HT1080 (cell line): ENCODE data around the gene UACA. TPM values are rescaled to one million over a fixed set of nuclear protein-coding genes. Genes with fewer than 3 reads are reported as not detected.

Experiments
- DNase-seq: peaks from one replicate; pipeline ENCODE4 v3.0.0-alpha.2; 2015; ENCODE audit warnings: low read depth
- total RNA-seq: library from RNA; depleted of rRNA; stranded (reverse); fragments of >200 nt; shearing (Covaris generic); gene quantifications from 2 replicates; pipeline ENCODE4 v1.2.3, GENCODE V29; 2014

The UACA gene
- total RNA-seq, 1 experiment from 2014 or later, result 56.1 TPM

DNA sequence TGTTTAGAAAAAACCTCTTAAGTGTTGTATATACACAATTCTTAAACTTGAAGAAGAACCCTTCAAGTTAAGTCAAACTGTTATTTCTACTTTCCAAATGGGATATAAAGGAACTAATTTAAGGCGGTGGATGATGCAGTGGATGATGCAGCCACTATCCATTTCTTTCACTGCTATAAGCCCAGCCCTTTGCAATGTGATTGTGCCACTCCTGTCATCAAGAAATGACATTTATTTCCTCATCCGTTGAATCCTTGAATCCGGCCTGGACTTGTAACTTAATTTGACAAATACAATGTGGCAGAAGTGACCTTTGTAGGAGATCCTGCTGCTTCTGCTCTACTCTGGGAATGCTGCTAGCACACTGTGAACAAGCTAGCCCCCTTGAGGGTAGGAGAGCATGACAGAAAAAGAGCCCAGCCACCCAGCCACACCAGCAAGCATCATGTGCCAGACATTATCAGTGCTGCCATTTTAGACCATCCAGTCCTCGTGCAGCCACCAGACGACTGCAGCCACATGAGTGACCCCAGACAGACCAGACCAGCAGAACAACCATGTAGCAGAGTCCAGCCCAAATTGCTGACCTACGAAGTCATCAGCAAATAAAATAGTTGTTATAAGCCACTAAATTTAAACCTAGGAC is 47.4 kb downstream of the UACA start:
- no peak for DNase-seq

GRCh38 chr15:70714565-70714964 is 48.8 kb downstream of the UACA start:
- no peak for DNase-seq

DNA sequence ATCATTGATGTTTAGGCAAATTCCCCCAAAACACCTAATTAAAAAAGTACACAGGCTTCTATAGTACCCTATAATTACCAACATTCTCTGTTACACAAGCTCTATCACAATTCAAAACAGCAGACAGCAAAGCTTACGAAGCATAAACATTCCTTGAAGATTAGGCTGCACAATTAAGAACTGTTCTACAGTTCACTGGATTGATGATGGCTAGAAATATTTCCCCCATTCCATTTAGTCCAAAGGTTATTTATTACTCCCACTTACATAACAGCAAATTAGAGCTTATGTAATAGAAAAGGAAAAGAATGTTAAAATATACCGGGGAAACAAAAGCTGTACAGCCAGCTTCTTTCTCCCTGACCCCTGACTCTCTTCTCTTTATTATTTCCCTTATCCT is 49.3 kb downstream of the UACA start:
- no peak for DNase-seq

- no peak for DNase-seq
These were observed 51.1 kb downstream of the UACA start for GRCh38 chr15:70712271-70712670.

- DNase-seq, result no peak
These were observed 52.6 kb downstream of the UACA start for GRCh38 chr15:70710714-70711113.

GRCh38 chr15:70708839-70709238 is 54.5 kb downstream of the UACA start:
- DNase-seq, result no peak

DNA sequence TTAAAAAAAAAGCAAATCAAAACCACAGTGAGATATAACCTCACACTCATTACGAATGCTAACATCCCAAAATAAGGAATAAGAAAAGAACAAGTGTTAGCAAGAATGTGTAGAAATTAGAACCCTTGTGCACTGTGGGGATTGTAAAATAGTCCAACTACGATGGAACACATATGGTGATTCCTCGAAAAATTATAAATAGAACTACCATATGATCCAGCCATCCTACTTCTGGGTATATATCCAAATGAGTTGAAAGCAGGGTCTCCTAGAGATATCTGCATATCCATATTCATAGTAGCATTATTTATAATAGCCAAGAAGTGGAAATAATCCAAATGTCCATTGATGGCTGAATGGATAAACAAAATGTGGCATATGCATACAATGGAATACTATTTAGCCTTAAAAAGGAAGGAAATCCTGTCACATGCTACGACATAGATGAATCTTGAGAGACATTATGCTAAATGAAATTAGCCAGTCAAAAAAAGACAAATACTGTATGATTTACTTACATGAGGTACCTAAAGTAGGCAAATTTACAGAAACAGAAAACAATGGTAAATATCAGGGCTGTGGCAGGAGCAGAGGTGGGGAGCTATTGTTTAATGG is 55.6 kb downstream of the UACA start:
- DNase-seq, result no peak

- no peak for DNase-seq
These were observed 58.6 kb downstream of the UACA start for GRCh38 chr15:70704731-70705130.

DNA sequence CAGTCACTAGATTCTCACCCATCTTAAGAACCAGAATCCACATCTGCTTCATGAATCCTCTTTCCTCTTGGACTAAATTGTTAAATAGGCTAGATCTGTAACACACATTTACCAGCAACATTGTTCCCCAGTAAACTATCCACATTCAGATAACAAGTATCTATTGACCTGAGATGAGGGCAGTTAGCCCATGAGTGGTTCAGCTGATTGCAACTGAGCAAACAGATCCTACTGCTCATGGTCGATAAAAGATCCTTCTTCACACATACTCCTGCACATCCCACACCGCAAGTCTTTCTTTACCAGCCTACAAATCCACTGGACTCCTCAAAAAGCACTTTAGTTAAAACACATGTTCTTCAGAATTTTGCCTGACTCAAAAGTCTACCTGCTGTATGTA is 59.2 kb downstream of the UACA start:
- no peak for DNase-seq

GRCh38 chr15:70703096-70703878 is 60.1 kb downstream of the UACA start:
- no peak for DNase-seq

DNA sequence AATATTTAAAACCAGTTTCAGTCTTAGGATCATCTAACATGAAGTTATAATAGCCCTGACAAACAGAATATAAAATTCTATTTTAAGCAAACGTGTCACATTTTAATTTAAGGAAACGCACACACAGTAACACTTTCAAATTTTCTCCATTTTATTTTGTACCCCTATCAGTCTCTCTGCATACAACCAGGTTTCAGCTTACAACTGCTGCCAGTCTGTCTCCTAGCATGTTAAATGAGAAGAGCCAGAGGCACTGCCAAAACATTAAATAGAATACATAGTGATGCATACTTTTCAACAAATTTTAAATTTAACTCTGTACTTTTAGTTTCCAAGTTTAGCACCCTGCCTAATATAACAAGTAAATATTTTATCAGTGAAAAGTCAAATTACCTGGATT is 60.8 kb downstream of the UACA start:
- no peak for DNase-seq

DNA sequence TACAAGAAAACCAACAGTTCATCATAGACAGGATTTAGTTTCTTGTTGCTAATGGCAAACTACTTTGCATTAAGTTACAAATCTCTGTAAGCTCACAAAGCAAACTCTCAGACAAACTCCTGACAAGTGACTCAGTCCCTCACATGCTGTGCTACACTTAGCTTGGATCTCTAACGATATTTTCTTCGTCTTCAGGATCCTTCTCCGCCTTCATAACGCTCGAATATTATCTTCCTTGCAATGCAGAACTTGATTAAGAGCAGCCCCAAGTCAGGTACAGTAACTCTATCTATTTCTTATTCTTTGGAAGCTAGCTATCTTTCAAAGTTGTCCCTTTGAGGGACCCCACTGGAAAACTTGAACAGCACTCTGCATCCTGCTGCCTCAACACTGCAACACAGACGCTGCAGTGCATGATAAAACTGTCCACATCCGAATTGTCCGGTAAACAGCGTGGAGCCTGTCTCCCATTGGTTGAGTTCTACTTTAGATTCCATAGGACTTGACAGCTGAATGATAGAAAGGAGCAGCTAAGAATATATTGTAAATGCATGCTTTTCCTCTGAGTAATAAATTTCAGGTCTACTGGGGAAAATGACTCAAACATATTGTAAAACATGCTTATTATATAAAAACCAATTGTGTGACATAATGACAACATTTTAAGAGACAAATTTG is 61.3 kb downstream of the UACA start:
- peak; percentile 58 for DNase-seq

GRCh38 chr15:70701171-70701570 is 62.2 kb downstream of the UACA start:
- DNase-seq, result no peak

DNA sequence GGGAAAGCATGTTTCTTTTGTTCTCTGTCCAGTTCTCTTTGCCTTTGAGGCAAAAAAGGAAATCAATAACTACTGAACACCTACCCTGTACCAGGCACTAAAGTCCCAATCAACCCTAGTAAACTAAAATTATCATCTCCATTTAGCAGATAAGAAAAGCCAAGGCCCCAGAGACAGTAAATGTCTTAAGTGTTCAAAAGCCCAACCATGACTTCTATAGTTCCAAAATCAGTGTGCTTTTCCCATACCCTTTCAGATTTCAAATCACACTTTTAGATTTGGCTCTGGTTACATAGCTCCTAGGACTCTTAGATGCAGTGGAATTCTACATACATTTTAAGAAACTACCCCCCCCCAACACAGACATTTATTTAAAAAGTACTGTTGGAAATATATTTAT is 63.5 kb downstream of the UACA start:
- no peak for DNase-seq

- DNase-seq, result no peak
These were observed 64.4 kb downstream of the UACA start for GRCh38 chr15:70698836-70699390.

DNA sequence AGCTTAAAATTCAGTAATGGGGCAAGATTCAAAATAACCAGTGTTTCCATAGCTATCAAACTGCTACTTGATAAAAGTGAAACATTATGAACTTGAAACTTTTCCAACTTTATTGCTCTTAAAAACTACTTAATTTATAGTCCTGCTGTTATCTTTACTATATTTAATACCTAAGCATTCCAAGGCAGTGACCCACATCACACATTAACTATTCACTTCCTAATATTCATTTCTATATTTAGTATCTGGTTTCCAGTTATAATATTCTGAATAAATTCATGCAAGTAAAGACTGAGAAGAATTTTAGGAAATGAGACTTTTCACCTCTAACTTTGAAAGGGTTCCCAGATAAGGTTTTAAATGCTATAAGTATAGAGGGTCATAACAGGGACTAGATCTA is 64.9 kb downstream of the UACA start:
- DNase-seq, result no peak

DNA sequence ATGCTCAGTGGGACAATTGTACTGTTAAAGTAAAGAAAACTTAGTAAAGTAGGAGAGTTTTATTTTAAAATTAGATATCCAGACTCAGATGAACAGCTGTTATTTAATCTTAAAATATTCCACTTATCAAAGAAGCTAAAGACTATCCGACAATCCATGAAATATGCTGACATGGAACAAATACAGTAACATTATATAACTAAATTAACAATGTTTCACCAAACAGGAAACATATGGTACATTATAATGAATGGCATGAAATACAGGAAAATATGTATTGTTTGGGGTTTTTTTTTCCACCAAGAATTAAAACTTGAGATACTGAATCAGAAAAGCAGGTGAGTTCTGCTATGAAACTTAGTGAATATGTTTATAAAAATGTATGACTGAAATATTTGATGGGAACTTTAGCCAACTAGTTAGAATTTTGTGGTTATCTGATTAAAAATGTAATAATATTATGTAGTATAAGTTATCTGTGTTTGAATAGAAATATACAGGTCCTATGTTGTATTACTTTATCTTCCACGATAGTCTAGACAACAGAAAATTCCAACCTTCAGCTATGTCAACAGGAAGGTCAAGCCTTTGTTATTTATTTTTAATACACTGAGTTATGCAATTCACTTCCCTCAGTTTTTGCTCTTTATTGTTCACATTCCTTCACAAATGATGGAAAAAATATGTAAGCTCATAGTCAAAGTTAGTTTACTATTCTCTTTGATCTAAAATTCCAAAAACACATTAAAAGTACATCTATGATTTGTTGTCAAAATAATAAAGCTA is 72.7 kb downstream of the UACA start:
- DNase-seq, result no peak

- no peak for DNase-seq
These were observed 73.3 kb downstream of the UACA start for GRCh38 chr15:70690021-70690420.

DNA sequence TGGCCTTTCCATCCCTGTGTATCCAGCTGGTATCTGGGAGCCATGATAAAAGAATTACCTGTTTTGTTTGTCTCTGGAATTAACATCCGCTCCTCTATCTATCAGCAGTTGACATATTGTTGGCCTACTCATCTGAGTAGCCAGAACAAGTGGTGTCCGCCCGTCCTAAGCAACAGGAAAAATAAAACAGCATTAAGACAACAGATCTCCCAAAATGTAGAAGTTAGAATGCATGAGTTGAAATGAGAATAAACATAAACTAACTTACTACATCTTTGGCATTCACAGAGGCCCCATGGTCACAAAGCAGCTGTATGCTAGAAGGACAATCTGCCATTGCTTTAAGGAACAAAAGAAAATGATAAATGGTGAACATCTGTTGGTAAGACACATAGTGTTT is 75.9 kb downstream of the UACA start:
- DNase-seq, result no peak

- DNase-seq, result no peak
These were observed 82.5 kb downstream of the UACA start for GRCh38 chr15:70680817-70681216.

DNA sequence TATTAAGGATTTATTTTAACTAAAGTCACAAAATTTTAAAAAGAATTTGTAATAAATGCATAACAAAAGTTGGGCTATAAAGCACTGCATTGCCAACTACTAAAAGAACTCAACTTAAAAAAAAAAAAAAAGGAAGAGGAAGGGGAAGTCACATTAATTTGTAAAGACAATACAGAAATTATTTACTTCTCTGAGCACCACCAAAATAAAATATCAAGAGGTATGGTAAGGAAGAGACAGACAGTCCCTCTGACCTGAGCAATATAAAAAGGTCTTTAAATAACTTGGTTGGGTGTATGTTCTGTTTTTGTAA is 83.5 kb downstream of the UACA start:
- DNase-seq, result no peak
